Dendritic cell treated with granulocyte-macrophage colony-stimulating factor and Interleukin-4, amounts not matched to agents 40 ng/mL and 50 ng/mL, for 4 days (primary cell): ENCODE measurements around the gene SYT13.

Experiments
- H3K27ac Mint-ChIP-seq: one replicate; pipeline ENCODE4 v1.8.0; 2022; ENCODE audit warnings: mild to moderate bottlenecking, mixed read lengths
- H3K27me3 Mint-ChIP-seq: one replicate; pipeline ENCODE4 v1.8.0; 2022; ENCODE audit warnings: mild to moderate bottlenecking, mixed read lengths
- H3K36me3 Mint-ChIP-seq: one replicate; pipeline ENCODE4 v1.8.0; 2022; ENCODE audit warnings: low read depth, mixed read lengths
- H3K4me1 Mint-ChIP-seq: one replicate; pipeline ENCODE4 v1.8.0; 2022; ENCODE audit warnings: low read depth, mixed read lengths
- H3K4me3 Mint-ChIP-seq: one replicate; pipeline ENCODE4 v1.8.0; 2022; ENCODE audit warnings: mild to moderate bottlenecking, moderate library complexity, mixed read lengths
- H3K9me3 Mint-ChIP-seq: one replicate; pipeline ENCODE4 v1.8.0; 2022; ENCODE audit warnings: mixed read lengths
- intact Hi-C: fragments of 100-400 bp; cut with micrococcal nuclease; formaldehyde crosslinking; loops from one replicate; pipeline ENCODE4 v1.15.0; 2022

SYT13 gene

GRCh38 chr11:45321669-45322068 is 35.5 kb upstream of the SYT13 start:
- H3K27ac Mint-ChIP-seq, result no peak overlapping the region
- intact Hi-C loops, result no loop called here
- no peaks in the 10 kb centered on the region for H3K36me3 Mint-ChIP-seq
- H3K4me1 Mint-ChIP-seq, result no peaks in the 10 kb centered on the region
- no peaks in the 10 kb centered on the region for H3K9me3 Mint-ChIP-seq
- H3K27me3 Mint-ChIP-seq, result peaks cover 2% of the 10 kb centered on the region
- no peak overlapping the region for H3K4me3 Mint-ChIP-seq

GRCh38 chr11:45321031-45321595 is 35.0 kb upstream of the SYT13 start:
- peaks cover 2% of the 10 kb centered on the region for H3K27me3 Mint-ChIP-seq

GRCh38 chr11:45320371-45320770 is 34.2 kb upstream of the SYT13 start:
- H3K27me3 Mint-ChIP-seq, result peaks cover 2% of the 10 kb centered on the region
- no peak overlapping the region for H3K4me3 Mint-ChIP-seq
- no peak overlapping the region for H3K27ac Mint-ChIP-seq
- H3K9me3 Mint-ChIP-seq, result no peaks in the 10 kb centered on the region
- H3K36me3 Mint-ChIP-seq, result no peaks in the 10 kb centered on the region
- no peaks in the 10 kb centered on the region for H3K4me1 Mint-ChIP-seq
- intact Hi-C loops, result no loop called here

More at GRCh38 chr11:45321031-45321595, 35.0 kb upstream of the SYT13 start:
- Mint-ChIP-seq H3K36me3 (no peaks in the 10 kb centered on the region), H3K4me1 (no peaks in the 10 kb centered on the region), H3K27ac (no peak overlapping the region), H3K9me3 (no peaks in the 10 kb centered on the region), H3K4me3 (no peak overlapping the region)
- intact Hi-C loops, result no loop called here

- H3K36me3 Mint-ChIP-seq, result no peaks in the 10 kb centered on the region
- no peaks in the 10 kb centered on the region for H3K4me1 Mint-ChIP-seq
- intact Hi-C loops, result no loop called here
- no peaks in the 10 kb centered on the region for H3K9me3 Mint-ChIP-seq
- H3K27ac Mint-ChIP-seq, result no peak overlapping the region
- H3K27me3 Mint-ChIP-seq, result peaks cover 8% of the 10 kb centered on the region
- no peak overlapping the region for H3K4me3 Mint-ChIP-seq
Measured at GRCh38 chr11:45319077-45319476, 32.9 kb upstream of the SYT13 start.

DNA sequence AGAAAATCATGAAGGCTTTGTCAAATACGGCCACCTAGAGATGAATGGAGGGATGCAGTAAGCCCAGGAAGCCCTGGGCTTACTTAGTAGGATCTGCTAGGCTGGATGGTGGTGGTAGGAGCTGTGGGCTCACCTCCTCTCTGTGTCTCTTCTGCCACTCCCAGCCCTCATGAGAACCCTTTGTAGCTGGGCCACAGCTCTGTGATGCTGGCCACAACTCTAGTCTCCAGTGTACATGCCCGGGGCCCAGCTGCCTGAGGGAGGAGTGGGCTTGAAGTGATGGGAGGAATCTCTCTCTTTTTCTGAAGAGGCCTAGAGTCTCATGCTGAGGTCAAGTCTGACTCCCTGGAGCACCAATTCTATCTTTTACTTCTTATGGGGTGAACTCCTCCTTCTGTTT is 32.4 kb upstream of the SYT13 start:
- no peaks in the 10 kb centered on the region for H3K4me1 Mint-ChIP-seq
- H3K27me3 Mint-ChIP-seq, result peaks cover 10% of the 10 kb centered on the region
- H3K36me3 Mint-ChIP-seq, result no peaks in the 10 kb centered on the region
- H3K27ac Mint-ChIP-seq, result no peak overlapping the region
- no peak overlapping the region for H3K4me3 Mint-ChIP-seq
- intact Hi-C loops, result no loop called here
- no peaks in the 10 kb centered on the region for H3K9me3 Mint-ChIP-seq

- Mint-ChIP-seq H3K9me3 (no peaks in the 10 kb centered on the region), H3K4me3 (no peak overlapping the region), H3K27ac (no peak overlapping the region), H3K4me1 (no peaks in the 10 kb centered on the region), H3K36me3 (no peaks in the 10 kb centered on the region), H3K27me3 (peaks cover 12% of the 10 kb centered on the region)
- intact Hi-C loops, result no loop called here
Measured at GRCh38 chr11:45316258-45316657, 30.1 kb upstream of the SYT13 start.

DNA sequence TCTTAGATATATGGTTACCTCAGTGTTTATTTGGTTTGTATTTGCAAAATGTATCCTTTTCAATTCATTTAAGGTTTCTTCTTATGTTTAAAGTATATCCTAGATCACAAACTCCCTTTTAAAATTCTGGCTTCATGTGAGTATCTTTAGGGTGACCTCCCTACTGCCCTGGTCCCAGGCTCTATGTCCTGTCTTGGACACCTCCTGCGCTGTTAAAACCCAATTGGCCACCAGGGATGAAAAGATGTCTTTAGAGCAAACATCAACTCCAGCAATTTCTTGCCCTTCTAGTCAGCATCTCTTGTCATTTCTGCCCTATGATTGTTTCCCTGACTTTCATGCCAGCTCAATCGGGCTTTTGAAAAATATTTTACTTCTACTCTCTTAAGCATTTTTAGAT is 28.8 kb upstream of the SYT13 start:
- Mint-ChIP-seq H3K9me3 (no peaks in the 10 kb centered on the region), H3K27me3 (peaks cover 14% of the 10 kb centered on the region), H3K4me1 (no peaks in the 10 kb centered on the region), H3K36me3 (no peaks in the 10 kb centered on the region), H3K4me3 (no peak overlapping the region), H3K27ac (no peak overlapping the region)
- intact Hi-C loops, result no loop called here

DNA sequence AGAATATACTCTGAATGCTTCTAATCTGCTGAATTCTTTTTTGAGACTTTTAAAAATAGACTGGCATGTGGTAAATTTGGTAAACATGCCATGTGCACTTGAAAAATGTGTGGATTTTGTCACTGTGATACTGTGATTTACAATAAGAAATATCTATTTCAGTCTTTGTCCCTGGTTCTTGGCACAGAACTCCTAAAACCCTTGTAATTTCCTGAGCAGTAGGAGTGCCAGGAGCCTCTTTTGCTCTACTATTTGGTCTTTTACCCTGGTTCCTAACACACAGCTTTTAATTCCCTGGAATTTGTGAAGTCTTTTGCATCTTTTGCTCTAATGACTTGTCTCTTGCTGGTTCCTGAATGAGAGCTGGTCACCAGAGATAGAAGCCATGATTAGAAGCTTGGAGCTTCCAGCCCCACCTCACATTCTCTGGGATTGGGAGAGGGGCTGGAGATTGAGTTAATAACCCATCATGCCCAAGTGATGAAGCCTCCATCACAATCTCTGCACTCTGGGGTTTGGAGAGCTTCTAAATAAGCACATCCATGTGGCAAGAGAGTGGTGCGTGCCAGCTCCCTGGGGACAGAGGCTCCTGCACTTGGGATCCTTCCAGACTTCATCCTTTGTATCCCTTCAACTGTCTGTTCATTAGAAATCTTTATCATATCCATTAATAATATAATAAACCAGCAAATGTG is 27.2 kb upstream of the SYT13 start:
- Mint-ChIP-seq H3K4me3 (no peak overlapping the region), H3K27me3 (peaks cover 14% of the 10 kb centered on the region), H3K36me3 (no peaks in the 10 kb centered on the region), H3K9me3 (no peaks in the 10 kb centered on the region), H3K27ac (no peak overlapping the region), H3K4me1 (no peaks in the 10 kb centered on the region)
- intact Hi-C loops, result no loop called here

GRCh38 chr11:45305874-45306623 is 19.9 kb upstream of the SYT13 start:
- Mint-ChIP-seq H3K27me3 (peaks cover 5% of the 10 kb centered on the region), H3K9me3 (no peaks in the 10 kb centered on the region), H3K36me3 (no peaks in the 10 kb centered on the region), H3K4me3 (no peak overlapping the region), H3K27ac (no peak overlapping the region), H3K4me1 (no peaks in the 10 kb centered on the region)
- intact Hi-C loops, result no loop called here

GRCh38 chr11:45304992-45305335 is 18.8 kb upstream of the SYT13 start:
- no peak overlapping the region for H3K27ac Mint-ChIP-seq
- H3K4me1 Mint-ChIP-seq, result no peaks in the 10 kb centered on the region
- no peaks in the 10 kb centered on the region for H3K9me3 Mint-ChIP-seq
- H3K27me3 Mint-ChIP-seq, result peaks cover 4% of the 10 kb centered on the region
- H3K4me3 Mint-ChIP-seq, result no peak overlapping the region
- intact Hi-C loops, result no loop called here
- no peaks in the 10 kb centered on the region for H3K36me3 Mint-ChIP-seq

DNA sequence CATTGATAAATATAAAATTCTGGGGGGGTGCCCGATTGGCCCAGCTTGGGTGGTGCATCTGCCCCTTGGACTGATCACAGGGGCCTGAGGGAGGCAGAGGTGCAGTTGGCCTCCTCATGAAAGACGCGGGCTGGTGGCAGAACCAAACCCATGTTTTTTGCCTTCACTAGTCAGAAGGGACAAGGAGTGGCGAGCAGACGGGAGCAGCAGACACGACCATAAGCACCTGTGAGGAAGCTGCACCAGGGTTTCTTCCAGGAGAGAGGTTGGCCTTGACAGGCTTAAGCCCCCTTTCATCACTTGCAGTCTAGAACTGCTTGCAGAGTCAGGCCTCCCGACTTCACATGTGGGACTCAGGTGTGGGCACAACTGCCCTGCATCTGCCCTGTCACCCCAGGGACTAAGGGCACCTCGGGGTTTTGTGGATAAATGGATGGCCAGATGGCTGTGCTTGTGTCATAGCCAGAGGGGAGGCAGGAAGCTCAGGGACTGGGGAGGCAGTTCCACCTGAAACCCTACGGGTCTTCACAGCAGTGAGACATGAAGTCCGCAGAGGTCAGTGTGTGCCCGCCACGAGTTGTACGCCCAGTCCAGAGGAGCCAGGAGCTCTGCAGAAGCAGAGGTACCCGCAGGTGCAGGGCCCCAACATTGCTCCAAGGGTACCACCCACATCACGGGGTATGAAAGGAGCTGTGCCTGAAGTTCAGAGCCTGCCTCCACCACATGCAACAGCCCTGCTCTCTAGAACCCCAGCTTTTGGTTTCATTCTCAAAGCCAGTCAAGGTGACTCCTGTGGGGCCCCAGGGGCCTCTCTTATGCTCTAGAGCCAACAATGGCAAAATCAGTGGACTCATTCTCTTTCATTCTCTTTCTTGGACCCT is 18.2 kb upstream of the SYT13 start:
- intact Hi-C loops, result no loop called here
- no peaks in the 10 kb centered on the region for H3K4me1 Mint-ChIP-seq
- no peak overlapping the region for H3K4me3 Mint-ChIP-seq
- peaks cover 4% of the 10 kb centered on the region for H3K27me3 Mint-ChIP-seq
- H3K27ac Mint-ChIP-seq, result no peak overlapping the region
- no peaks in the 10 kb centered on the region for H3K36me3 Mint-ChIP-seq
- H3K9me3 Mint-ChIP-seq, result no peaks in the 10 kb centered on the region

DNA sequence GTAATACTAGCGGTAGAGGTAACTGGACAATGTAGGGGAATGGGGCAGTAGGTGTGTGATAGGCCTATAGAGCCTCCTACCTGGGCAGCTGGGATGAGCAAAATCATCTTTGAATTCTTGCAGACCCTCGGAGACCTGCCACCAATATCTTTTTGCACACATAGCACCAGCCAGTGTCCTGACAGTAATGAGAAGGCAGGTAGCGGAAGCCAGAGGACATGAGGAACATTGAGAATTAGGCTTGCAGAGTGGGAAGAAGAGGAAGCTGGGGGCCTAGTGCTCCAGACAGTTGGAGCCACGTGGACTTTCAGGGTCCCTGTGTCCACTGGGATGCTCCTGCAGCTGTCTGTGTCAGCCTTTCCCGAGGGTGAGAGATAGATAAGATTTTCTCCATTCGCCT is 17.2 kb upstream of the SYT13 start:
- intact Hi-C loops, result no loop called here
- H3K36me3 Mint-ChIP-seq, result no peaks in the 10 kb centered on the region
- H3K27ac Mint-ChIP-seq, result no peak overlapping the region
- no peak overlapping the region for H3K4me3 Mint-ChIP-seq
- H3K9me3 Mint-ChIP-seq, result no peaks in the 10 kb centered on the region
- peaks cover 4% of the 10 kb centered on the region for H3K27me3 Mint-ChIP-seq
- no peaks in the 10 kb centered on the region for H3K4me1 Mint-ChIP-seq

DNA sequence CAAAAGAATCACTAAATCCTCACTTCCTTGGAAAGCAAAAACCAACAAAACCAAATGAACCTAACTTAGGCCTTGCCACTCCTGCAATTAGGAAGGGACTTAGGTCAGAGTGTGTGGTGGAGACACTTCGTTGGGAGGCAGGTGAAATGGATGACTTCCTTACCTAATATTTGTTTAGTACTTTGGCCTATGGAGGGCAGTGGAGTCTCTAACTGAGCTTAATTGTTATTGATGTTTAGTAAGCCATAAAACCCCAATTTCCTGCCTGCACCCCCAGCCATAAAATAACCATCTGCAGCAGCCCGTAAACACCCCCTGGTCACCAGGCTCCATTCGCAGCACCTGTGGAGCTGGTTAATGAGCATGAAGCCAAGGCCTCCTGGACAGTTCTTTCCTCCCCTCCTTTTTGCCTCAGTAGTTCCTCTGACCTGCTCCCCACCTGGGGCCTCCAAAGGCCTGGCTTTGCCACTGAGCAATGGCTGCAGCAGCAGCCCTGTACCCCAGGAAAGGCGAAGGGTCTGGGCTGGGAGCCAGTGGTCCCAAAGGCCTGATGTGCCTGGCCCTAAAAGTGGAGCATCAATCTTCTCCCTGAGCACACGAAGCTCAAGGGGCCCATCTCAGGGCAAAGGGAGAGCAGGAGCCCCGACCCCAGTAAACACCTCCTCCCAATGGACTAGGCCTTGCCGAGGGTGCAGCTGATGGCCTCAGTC is 15.6 kb upstream of the SYT13 start:
- Mint-ChIP-seq H3K27ac (no peak overlapping the region), H3K4me3 (no peak overlapping the region), H3K4me1 (no peaks in the 10 kb centered on the region), H3K36me3 (no peaks in the 10 kb centered on the region), H3K27me3 (peaks cover 6% of the 10 kb centered on the region), H3K9me3 (no peaks in the 10 kb centered on the region)
- intact Hi-C loops, result no loop called here
